ENCODE results near the gene DDX11.
"Not testable (repeated sequence)": the region's sequence is repeated elsewhere in the genome, so short reads cannot be mapped to it uniquely, and the experiment has no call there.

Gene DDX11

GRCh38 chr12:31100503-31101208 is 27.0 kb downstream of the DDX11 start:
- not testable (repeated sequence) for DNase-seq

GRCh38 chr12:31102125-31102524 is 28.5 kb downstream of the DDX11 start:
- DNase-seq = not testable (repeated sequence)

GRCh38 chr12:31102596-31102995 is 28.9 kb downstream of the DDX11 start:
- not testable (repeated sequence) for DNase-seq

- DNase-seq = not testable (repeated sequence)
Observed at GRCh38 chr12:31103561-31103975, 29.9 kb downstream of the DDX11 start.

DNA sequence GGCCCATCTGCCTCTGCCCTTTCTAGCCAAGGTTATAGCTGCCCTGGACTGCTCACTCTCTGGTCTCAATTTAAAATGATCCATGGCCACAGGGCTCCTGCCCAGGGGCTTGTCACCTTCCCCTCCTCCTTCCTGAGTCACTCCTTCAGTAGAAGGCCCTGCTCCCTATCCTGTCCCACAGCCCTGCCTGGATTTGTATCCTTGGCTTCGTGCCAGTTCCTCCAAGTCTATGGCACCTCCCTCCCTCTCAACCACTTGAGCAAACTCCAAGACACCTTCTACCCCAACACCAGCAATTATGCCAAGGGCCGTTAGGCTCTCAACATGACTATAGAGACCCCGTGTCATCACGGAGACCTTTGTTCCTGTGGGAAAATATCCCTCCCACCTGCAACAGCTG is 30.6 kb downstream of the DDX11 start:
- not testable (repeated sequence) for DNase-seq

DNA sequence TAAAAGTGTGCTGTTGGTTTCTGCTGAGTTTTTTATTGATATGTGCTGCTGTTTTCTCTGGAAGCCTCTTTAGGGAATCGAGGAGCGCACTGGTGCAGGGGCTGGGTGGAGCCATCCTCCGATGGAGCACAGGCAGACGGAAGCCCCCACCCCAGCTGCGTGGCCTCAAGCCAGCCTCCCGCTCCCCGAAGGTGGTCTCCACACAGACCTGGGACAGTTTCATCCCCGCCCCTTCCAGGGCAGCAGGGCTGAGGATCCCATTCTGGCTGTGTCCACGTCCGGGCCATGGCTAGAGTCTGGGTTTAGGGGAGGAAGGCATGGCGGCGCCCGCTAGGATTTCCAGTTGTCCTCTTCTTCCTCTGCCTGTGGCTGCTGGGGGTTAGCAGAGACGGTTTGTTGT is 31.1 kb downstream of the DDX11 start:
- DNase-seq = not testable (repeated sequence)

DNA sequence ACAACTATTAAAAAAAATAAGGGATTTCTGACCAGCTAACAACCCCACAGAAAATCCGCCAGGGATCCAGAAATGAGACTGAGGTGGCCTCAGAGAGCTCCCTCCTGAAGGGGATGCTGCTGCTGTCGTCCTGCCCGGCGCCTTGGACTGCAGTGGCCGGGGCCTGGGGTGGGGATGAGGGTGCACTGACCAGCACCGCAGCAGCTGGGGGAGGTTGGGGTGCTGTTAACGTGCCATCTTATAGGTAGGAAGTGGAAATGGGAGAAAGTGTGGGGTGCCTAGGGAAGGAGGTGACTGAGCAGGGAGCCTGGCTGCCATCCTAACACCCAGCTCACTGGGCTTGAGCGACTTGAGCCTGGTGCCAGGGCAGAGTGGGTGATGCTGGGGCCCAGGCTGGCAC is 32.0 kb downstream of the DDX11 start:
- no peak for DNase-seq

DNA sequence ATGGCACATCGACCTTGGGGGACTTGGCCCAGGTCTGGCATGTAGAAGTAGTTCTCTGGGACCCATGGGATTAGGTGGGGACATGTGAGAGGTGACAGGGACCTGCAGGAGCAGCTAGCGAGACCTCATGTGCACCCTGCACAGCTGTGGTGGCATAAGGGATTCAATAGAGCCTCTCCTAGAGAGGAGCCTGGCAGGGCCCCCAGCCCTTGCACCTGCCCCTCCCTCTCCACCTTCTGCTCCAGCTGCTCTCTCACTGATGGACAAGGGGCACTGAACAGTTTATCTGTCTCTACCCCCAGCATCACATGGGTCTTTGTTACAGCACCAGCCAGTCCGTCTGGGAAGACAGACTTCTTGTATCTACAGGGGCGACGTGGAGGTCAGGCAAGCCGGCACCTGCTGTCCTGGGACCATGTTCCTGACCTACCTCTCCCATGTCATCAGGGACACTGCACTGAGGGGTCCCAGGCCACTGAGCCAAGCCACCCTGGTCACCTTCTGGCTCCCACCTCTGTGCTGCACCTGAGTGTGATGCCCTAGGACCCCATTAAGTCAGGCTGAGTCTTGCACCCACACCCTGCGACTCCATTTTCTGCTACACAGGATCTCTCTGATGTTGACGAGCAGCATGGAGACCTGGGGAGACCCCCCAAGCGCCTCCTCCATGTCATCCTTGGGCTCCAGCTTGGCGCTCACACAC is 32.6 kb downstream of the DDX11 start:
- DNase-seq = no peak

GRCh38 chr12:31109773-31110172 is 36.1 kb downstream of the DDX11 start:
- DNase-seq = not testable (repeated sequence)

- DNase-seq = not testable (repeated sequence)
Observed at GRCh38 chr12:31110263-31110662, 36.6 kb downstream of the DDX11 start.

DNA sequence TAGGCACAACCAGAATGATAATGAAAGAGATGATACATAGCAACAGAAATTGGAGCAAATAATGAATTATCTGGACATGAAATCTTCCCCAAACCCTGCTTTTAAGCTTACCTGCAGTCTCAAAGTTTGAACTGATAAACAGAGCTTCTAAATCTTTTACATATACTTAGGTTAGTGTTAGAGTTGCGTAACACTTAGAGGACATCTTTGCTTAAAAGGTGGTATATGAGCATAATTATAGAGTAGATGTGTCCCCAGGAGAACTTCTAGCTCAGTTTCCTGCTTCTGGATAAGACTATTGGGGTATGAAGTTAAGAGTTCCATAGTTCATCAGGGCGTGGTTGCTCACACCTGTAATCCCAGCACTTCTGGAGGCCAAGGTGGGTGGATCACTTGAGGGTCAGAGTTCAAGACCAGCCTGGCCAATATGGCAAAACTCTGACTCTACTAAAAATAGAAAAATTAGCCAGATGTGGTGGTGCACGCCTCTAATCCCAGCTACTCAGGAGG is 41.5 kb downstream of the DDX11 start:
- DNase-seq = not testable (repeated sequence)

GRCh38 chr12:31116846-31117202 is 43.2 kb downstream of the DDX11 start:
- DNase-seq = not testable (repeated sequence)

GRCh38 chr12:31117203-31118011 is 43.7 kb downstream of the DDX11 start:
- DNase-seq = peak; percentile 26

GRCh38 chr12:31118347-31119191 is 44.9 kb downstream of the DDX11 start:
- DNase-seq = no peak

GRCh38 chr12:31119192-31119802 is 45.6 kb downstream of the DDX11 start:
- no peak for DNase-seq

DNA sequence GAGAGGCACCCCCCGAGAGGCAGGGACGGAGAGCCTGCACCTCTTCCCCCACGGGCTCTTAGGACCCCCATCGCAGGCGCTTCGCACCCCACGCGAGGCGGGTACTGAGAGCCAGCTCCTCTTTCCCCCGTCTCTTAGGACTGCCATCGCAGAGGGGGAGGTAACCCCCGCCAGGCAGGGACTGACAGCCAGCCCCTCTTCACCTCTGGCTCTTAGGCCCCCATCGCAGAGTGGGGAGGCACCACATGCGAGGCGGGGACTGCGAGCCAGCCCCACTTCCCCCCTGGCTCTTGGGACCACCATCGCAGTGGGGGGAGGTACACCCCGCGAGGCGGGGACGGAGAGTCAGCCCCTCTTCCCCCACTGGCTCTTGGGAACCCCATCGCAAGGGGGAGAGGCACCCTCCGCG is 46.1 kb downstream of the DDX11 start:
- no peak for DNase-seq

- DNase-seq = no peak
Observed at GRCh38 chr12:31120392-31121008, 46.8 kb downstream of the DDX11 start.

GRCh38 chr12:31121022-31121728 is 47.5 kb downstream of the DDX11 start:
- not testable (repeated sequence) for DNase-seq

GRCh38 chr12:31122481-31122880 is 48.8 kb downstream of the DDX11 start:
- no peak for DNase-seq

DNA sequence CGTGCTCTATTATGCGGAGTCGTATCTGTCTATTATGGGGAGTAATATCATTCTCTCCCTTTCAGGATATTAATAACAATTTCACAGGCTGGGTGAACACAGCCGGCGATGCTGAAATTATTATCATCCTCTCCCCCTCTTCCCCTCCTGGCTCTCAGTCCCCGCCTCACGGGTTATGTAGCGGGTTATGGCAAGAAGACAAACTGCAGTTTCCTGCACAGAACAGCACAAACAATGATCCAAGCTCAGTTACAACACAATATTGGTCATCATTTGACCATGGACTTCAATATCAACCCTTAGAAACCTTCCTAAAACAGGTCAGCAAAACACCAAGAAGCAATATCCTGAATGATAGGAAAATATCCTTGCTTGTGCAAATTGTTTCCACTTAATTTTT is 50.5 kb downstream of the DDX11 start:
- DNase-seq = not testable (repeated sequence)

GRCh38 chr12:31125171-31125570 is 51.5 kb downstream of the DDX11 start:
- DNase-seq = not testable (repeated sequence)
